Measurements from ENCODE around the gene ARID1B.

The ARID1B gene

DNA sequence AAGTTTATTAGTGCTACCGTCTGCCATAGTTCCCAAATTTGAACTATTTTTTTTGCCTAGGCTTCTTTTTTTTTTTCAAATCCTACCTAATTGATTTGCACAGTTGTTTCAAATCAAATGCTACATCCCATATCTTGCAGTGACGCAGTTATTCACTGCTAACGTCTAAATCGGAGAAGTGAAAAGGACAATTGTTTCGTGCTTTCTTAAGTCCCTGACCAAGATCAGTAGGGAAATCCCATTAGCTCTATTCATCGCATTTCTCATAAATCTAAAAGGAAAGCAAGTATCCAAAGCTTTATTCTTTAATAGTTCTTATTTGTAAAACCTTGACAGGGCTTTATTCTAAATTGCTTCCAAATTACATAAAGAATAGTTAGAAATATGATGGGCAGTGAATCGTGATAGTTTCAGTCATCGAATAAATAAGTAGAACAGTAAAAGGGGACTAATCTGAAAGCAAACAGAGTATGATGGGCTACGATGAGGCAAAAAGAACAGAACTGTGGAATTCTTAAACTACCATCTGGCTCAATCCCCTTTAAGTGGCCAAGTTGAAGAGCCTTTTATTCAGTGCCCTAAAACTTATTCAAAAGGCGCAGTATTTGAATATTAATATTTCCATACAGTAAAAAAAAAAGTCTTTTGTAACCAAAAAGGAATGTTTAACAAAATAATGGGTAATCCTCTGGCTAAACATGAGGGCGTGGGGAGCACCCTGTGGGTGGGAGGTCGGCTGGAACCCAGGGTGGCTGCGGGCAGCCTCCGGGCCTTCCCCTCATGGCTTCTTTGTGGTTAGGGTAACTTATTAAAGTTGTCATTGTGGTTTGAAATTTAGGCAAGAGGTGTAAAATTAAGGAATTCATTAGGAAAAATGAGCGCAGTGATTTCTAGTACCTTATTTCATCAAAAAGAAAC is 3.0 kb upstream of the ARID1B start:
- DNase-seq (ENCODE audit: low read depth): no peak

GRCh38 chr6:156774863-156775405 is 2.2 kb upstream of the ARID1B start:
- no peak for DNase-seq (ENCODE audit: low read depth)

GRCh38 chr6:156775717-156776116 is 1.5 kb upstream of the ARID1B start:
- DNase-seq (ENCODE audit: low read depth): no peak

DNA sequence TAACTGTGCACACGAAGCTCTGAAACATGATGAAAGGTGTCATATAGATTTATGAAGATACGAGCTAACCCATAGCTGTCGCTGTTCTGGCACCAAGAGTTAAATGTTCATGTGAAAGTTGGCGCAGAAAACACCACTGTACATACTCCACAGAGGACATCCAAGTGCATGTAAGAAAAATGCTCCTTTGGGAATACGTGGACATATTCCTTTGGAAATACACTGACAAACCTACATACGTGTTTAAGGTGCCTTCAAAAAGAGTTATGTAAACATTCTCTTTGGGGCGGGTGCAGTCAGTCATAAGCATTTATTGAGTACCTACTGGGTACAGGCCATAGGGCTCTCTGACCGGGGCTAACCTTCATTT is 723 bp upstream of the ARID1B start:
- DNase-seq (ENCODE audit: low read depth): no peak

DNA sequence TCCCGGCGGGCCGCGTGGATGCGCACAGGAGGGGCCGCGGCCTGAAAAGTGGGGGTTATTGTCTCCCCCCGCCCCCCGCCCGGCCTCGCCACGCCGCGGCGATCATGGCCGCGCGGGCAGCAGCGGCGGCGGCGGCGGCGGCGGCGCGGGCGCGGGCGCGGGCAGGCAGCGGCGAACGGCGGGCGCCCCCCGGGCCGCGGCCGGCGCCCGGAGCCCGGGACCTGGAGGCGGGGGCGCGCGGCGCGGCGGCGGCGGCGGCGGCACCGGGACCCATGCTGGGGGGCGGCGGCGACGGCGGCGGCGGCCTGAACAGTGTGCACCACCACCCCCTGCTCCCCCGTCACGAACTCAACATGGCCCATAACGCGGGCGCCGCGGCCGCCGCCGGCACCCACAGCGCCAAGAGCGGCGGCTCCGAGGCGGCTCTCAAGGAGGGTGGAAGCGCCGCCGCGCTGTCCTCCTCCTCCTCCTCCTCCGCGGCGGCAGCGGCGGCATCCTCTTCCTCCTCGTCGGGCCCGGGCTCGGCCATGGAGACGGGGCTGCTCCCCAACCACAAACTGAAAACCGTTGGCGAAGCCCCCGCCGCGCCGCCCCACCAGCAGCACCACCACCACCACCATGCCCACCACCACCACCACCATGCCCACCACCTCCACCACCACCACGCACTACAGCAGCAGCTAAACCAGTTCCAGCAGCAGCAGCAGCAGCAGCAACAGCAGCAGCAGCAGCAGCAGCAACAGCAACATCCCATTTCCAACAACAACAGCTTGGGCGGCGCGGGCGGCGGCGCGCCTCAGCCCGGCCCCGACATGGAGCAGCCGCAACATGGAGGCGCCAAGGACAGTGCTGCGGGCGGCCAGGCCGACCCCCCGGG is 637 bp downstream of the ARID1B start:
- DNase-seq (ENCODE audit: low read depth): peak; percentile 45

DNA sequence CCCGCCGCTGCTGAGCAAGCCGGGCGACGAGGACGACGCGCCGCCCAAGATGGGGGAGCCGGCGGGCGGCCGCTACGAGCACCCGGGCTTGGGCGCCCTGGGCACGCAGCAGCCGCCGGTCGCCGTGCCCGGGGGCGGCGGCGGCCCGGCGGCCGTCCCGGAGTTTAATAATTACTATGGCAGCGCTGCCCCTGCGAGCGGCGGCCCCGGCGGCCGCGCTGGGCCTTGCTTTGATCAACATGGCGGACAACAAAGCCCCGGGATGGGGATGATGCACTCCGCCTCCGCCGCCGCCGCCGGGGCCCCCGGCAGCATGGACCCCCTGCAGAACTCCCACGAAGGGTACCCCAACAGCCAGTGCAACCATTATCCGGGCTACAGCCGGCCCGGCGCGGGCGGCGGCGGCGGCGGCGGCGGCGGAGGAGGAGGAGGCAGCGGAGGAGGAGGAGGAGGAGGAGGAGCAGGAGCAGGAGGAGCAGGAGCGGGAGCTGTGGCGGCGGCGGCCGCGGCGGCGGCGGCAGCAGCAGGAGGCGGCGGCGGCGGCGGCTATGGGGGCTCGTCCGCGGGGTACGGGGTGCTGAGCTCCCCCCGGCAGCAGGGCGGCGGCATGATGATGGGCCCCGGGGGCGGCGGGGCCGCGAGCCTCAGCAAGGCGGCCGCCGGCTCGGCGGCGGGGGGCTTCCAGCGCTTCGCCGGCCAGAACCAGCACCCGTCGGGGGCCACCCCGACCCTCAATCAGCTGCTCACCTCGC is 1.5 kb downstream of the ARID1B start:
- peak; percentile 40 for DNase-seq (ENCODE audit: low read depth)

- DNase-seq (ENCODE audit: low read depth): peak; percentile 52
These were observed 2.3 kb downstream of the ARID1B start for GRCh38 chr6:156779206-156780094.

DNA sequence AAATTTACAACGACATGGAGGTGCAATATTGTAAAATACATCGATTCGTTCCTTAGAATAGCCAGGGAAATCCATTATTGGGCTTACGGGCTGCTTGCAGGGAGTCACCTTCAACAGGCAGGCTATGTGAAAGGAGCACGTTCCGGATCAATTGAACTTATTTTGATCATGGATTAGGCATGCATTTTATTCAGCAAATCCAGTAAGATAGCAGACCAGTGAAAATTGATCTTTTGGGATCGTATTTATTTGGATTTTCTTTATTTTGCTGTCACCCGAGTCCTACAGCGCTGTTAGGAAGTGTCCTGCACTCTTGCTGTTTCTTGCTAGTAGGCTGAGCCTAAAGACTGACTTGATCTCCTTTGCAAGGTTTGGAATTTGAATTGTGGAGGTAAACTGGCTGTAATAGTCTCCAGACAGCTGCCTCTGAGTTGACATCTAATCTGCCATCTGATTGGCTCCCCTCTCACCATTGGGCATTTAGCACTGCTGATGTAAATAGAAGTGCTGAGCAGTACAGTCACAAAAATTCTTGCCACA is 3.0 kb downstream of the ARID1B start:
- no peak for DNase-seq (ENCODE audit: low read depth)

DNA sequence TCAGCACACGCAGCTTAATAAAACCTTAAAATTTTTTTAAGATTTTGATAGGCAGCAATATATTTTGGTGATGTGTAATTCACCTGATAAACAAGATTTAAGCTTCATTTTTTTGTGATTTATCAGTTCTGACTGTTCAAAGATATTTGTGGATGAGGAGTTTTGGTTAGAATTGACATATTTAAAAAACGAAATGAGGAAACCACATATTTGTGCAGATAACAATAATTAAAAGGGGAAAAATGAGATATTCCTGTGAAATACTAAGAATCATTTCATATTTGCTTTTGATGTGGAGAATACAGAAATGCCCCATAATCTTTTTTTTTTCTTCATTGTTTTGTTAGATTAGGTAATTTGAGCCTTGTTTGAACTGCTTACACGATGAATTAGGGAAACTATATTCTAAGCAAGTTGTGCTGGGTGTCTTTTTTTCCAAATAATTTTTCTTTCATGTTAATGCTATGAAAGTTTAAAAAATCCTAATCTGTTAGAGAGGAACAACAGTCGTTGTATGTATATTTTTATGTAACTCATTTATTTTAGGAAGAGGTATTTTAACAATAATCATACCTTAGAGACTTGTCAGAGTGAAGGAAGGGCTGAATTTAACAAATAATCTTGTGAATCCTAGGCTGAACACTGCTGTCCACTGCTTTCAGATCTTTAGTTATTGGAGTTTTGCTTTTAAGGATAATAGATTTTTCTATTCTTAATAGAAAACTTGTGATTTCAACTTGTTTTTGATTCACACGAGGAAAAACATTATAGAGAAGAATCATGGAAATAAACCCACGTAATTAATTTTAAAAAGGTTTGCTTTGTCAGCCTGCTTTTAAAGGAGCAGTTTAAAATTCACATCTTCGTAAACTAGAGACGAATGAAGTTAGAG is 4.0 kb downstream of the ARID1B start:
- no peak for DNase-seq (ENCODE audit: low read depth)

- DNase-seq (ENCODE audit: low read depth): no peak
These were observed 4.9 kb downstream of the ARID1B start for GRCh38 chr6:156781861-156782631.

GRCh38 chr6:156782691-156783320 is 5.6 kb downstream of the ARID1B start:
- no peak for DNase-seq (ENCODE audit: low read depth)

GRCh38 chr6:156783958-156784357 is 6.8 kb downstream of the ARID1B start:
- DNase-seq (ENCODE audit: low read depth): no peak

DNA sequence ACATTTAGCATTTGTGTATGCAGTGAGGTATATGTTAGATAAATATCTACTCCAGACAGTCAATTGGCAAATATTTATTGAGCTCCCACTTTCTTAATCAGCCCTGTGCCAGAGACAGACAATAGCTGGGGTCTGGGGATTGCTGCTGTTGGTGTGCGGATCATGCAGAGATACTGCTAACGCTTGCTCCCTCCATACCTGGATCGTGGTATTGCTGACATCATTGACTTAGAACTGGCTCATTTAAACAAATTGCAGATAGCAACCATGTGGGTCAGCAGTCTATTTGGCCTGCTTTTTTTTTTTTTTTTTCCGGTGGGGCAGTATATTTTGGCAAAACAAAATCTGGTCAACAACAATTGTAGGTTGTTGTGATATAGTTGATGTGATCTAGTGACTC is 9.5 kb downstream of the ARID1B start:
- DNase-seq (ENCODE audit: low read depth): no peak

GRCh38 chr6:156787569-156788492 is 10.7 kb downstream of the ARID1B start:
- no peak for DNase-seq (ENCODE audit: low read depth)

GRCh38 chr6:156789081-156789943 is 12.1 kb downstream of the ARID1B start:
- no peak for DNase-seq (ENCODE audit: low read depth)

GRCh38 chr6:156790711-156791319 is 13.6 kb downstream of the ARID1B start:
- no peak for DNase-seq (ENCODE audit: low read depth)
